K562 (cell line): Measurements from ENCODE around the gene LDB2.

Experiments used
- MYC ChIP-seq, 2 experiments: fragments of 250-450 bp in 1 of 2; sonication (Bioruptor Pico) in 1 of 2; IDR thresholded peaks; 2 replicates each; pipeline versions ENCODE4 v1.5.1 to v1.6.1; 2012 to 2021; ENCODE audit warnings: low read depth in 2 of 2, borderline replicate concordance in 1 of 2, improper control_type of control experiment in 1 of 2, low read length in 1 of 2, mild to moderate bottlenecking in 1 of 2, moderate library complexity in 1 of 2
- SIN3A ChIP-seq, 2 experiments: fragments of 150-350 bp in 1 of 2; IDR thresholded peaks; 2 replicates each; pipeline ENCODE4 v1.6.1; 2011 to 2016; ENCODE audit warnings: borderline replicate concordance in 2 of 2, low read depth in 2 of 2, low read length in 2 of 2, mild to moderate bottlenecking in 2 of 2, moderate library complexity in 2 of 2; ENCODE audit not compliant: control insufficient read depth in 1 of 2
- ZNF639 ChIP-seq, 2 experiments: fragments of 200-800 bp in 1 of 2; sonication (Bioruptor generic) in 1 of 2; sonication (generic) in 1 of 2; formaldehyde crosslinking in 1 of 2; IDR thresholded peaks in 1 of 2; conservative IDR thresholded peaks in 1 of 2; 2 replicates each; pipeline versions ENCODE4 v1.5.0 to v1.6.1; 2016 to 2020; ENCODE audit warnings: missing compliant biosample characterization in 1 of 2, missing genetic modification characterization in 1 of 2, missing genetic modification reagents in 1 of 2

DNA sequence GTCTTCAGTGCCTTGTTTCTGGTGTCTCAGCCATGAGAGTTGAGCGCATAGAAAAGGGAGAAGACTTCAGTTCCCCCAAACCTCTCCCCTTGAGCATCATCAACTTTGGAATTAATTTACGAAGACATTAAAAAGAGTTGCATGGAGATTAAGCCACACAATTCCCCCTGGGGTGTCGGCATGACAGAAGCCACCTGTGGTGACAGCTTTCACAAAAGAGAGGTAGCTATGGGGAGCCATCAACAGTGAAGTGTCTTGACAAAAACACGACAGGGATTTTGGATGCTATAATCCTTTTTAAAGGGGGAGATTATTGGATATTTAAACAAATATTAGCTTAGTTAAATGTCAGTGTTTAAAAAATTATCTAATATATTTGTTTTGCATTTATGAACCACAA is 307.6 kb downstream of the LDB2 start:
- TF ChIP-seq MYC (IDR thresholded peaks at IDR 0.05; ENCODE audit: low read depth, low read length) (no peak), MYC (CRISPR knock-in tag; IDR thresholded peaks at IDR 0.05; ENCODE audit: borderline replicate concordance, low read depth) (no peak), SIN3A (IDR thresholded peaks at IDR 0.05; ENCODE audit: borderline replicate concordance in 2 of 2, control insufficient read depth in 1 of 2, low read depth in 2 of 2, low read length in 2 of 2) (no peak), ZNF639 (CRISPR knock-in tag; conservative IDR thresholded peaks at IDR 0.05 in 1 of 2, IDR thresholded peaks at IDR 0.05 in 1 of 2) (no peak)
